Lung microvascular endothelial cell (primary cell): ENCODE data around the gene ETS1. TPM values are rescaled to one million over a fixed set of nuclear protein-coding genes. Genes with fewer than 3 reads are reported as not detected.
A peak's percentile ranks its signal among the peaks of the same experiment; 100 is the strongest.

Experiments
- DNase-seq, 2 donors: peaks; one replicate each; pipeline versions ENCODE4 v3.0.0 to v3.0.0-alpha.2; 2010; ENCODE audit warnings: low read depth in 2 of 2
- total RNA-seq: library from RNA; depleted of rRNA; stranded (reverse); fragments of >200 nt; gene quantifications from 2 replicates; pipeline ENCODE4 v1.2.1, GENCODE V29; 2014

The ETS1 gene
- total RNA-seq, 1 donor from 2014 or later, result 88.5 TPM

GRCh38 chr11:128520888-128521681, 66.3 kb downstream of the ETS1 start:
- peak in 1 of 2 donors; percentile 43 for DNase-seq

- peak; percentile 45 to 46 for DNase-seq
These were observed 67.0 kb downstream of the ETS1 start for GRCh38 chr11:128520206-128520887.

- peak in 1 of 2 donors; percentile 24 for DNase-seq
These were observed 68.0 kb downstream of the ETS1 start for GRCh38 chr11:128519338-128519737.

GRCh38 chr11:128518493-128519207, 68.7 kb downstream of the ETS1 start:
- DNase-seq, result peak in 1 of 2 donors; percentile 36

- peak in 1 of 2 donors; percentile 34 for DNase-seq
These were observed 69.7 kb downstream of the ETS1 start for GRCh38 chr11:128517451-128518230.

GRCh38 chr11:128516886-128517285, 70.5 kb downstream of the ETS1 start:
- DNase-seq, result peak in 1 of 2 donors; percentile 3

GRCh38 chr11:128515826-128516778, 71.3 kb downstream of the ETS1 start:
- no peak for DNase-seq

- DNase-seq, result peak in 1 of 2 donors; percentile 50
These were observed 72.3 kb downstream of the ETS1 start for GRCh38 chr11:128515086-128515485.

DNA sequence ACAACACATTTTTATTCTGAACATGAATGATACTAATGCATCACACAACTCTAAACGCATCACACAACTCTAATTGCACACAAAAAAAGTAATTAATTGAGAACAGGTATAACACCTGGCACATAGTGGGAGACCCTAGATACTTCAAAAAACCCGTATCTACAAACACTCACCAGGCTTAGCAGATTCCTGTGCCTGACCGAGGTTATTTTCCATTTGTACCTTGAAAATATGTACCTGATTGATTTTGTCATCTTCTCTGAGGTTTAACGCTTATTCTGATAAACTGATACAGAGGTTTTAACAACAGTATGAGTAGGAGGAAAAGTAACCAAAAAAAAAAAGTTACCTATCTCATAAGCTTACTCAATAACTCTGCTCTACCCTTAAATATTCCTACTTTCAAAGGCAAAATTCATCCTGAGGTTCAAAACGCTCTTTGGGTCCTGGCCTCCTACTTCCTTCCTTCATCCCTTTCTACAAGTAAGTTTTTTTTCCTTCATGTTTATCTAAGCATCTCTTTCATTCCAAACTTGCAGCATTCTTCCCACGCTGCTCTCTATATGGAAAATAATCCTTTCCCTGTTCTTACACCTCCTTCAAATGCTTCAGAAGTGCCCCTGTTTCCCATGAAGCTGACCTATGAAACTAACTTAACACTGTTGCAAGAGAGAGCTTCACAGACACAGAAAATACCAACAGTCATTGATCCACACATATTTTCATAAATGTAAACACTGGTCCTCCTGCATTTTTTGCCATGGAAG, 73.3 kb downstream of the ETS1 start:
- DNase-seq, result peak in 1 of 2 donors; percentile 21

DNA sequence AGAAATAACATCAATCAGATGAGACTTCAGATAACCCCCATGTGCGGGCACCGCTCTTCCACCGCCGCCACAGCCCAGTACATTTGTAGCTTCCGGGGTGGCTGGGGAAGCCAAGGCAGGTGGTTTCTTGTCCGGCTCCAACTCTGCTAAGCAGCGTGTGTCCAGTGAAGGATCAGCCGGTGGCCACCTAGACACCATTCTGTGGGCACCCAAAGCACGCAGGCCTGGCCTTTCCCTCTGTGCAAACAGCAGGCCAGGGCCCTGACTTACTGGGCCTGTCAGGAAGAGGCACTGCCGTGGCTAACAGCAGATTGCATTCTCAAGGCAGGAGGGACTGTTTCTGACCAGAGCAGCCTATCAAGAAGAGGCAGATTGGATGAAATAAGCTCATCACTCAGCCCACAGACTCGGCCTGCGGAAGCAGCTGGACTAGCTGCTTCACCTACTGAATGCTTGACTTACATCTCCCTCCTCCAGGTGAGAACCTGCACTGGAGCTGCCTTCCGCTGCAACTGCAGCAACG, 74.8 kb downstream of the ETS1 start:
- no peak for DNase-seq

GRCh38 chr11:128511712-128512111, 75.6 kb downstream of the ETS1 start:
- no peak for DNase-seq

DNA sequence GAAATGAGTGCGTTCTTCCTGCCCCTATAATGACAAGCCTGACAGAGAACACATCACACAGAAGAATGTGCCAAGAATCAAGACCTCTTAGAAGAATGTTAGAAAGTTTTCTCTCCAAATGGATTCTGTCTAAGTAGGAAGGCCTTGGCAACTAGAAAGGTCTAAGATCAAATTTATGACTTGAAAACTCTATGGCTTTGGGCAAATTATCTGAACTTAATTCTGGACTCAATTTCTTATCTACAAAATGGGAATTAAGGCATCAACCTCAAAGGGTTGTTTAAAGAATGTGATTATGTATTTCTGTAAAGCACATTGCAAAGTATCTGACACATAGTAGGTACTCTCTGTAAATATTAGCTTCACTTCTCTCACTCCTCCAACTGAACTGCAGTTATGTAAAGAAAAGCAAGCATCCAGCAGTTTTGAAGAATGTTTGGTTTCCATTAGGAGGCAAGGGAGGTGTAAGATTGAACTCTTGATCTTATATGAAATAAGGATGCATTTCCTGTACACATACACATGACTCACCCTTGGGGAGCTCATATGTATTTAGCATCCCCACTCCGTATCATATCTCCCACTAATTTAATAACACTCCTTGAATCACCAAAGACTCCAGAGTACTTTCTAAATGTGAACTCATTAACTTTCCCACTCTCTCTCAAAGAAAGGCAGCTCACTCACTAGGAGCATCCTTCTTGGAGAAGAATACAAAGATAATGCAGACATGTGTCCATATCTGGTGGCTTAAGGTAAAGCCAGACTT, 77.6 kb downstream of the ETS1 start:
- DNase-seq, result peak in 1 of 2 donors; percentile 57

GRCh38 chr11:128508770-128509510, 78.4 kb downstream of the ETS1 start:
- DNase-seq, result no peak

- peak in 1 of 2 donors; percentile 47 for DNase-seq
These were observed 79.4 kb downstream of the ETS1 start for GRCh38 chr11:128507936-128508335.

GRCh38 chr11:128506999-128507611, 80.3 kb downstream of the ETS1 start:
- peak; percentile 62 to 81 for DNase-seq

GRCh38 chr11:128506356-128506755, 81.0 kb downstream of the ETS1 start:
- DNase-seq, result no peak

DNA sequence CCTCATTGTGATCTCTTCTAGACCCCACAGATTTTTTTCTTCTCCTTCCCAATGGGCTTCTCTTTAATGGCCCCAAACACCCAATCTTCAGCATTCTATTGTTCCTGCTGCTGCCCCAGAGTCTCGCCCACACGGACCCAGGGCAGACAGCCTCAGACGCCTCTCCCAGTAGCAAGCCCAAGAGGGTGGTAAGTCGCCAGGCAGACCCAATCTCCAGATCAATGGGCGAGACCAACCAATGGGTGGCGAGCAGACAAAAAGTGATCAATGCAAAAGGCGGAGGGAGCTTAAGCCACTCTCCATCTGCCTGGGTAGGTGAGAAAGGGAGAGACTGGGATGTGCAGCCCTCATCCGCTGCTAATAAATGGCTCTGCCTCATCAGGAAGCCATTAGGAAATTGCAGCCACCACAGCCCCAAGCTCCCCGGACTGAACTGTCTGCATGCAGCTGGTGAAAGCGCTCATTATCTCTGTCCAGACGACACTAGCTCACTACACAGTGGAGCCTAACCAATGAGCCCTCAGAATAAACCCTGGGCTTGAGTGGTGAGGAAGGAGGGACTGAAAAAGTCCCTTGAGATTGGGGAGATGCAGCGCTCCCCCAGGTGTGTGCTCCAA, 81.8 kb downstream of the ETS1 start:
- DNase-seq, result no peak
